Epithelial cell of proximal tubule (primary cell): ENCODE data around the gene WDR64. TPM values are rescaled to one million over a fixed set of nuclear protein-coding genes. Genes with fewer than 3 reads are reported as not detected.

ENCODE experiments used
- DNase-seq: peaks from one replicate; pipeline ENCODE4 v3.0.0-alpha.2; 2011; ENCODE audit warnings: low read depth
- H3K4me3 ChIP-seq: 2 replicates; pipeline ENCODE4 v1.5.1; 2011; ENCODE audit warnings: low read depth, mild to moderate bottlenecking, low read length
- CTCF ChIP-seq: conservative IDR thresholded peaks from 2 replicates; pipeline ENCODE4 v1.5.1; 2012; ENCODE audit warnings: low read depth, mild to moderate bottlenecking, low read length
- total RNA-seq: library from RNA; depleted of rRNA; stranded (reverse); fragments of >200 nt; gene quantifications from 2 replicates; pipeline ENCODE4 v1.2.3, GENCODE V29; 2015

The WDR64 gene
- total RNA-seq, 1 donor from 2014 or later = not detected

GRCh38 chr1:241682921-241683320 is 30.8 kb downstream of the WDR64 start:
- no peak overlapping the region for H3K4me3 ChIP-seq
- no peak for TF ChIP-seq CTCF
- DNase-seq = no peak

GRCh38 chr1:241684108-241684507 is 32.0 kb downstream of the WDR64 start:
- no peak overlapping the region for H3K4me3 ChIP-seq
- no peak for TF ChIP-seq CTCF
- DNase-seq = no peak

GRCh38 chr1:241688940-241689368 is 36.9 kb downstream of the WDR64 start:
- H3K4me3 ChIP-seq = no peak overlapping the region
- peak; percentile 81 for DNase-seq
- no peak for TF ChIP-seq CTCF

GRCh38 chr1:241695246-241696171 is 43.4 kb downstream of the WDR64 start:
- H3K4me3 ChIP-seq = no peak overlapping the region
- no peak for TF ChIP-seq CTCF
- DNase-seq = no peak

GRCh38 chr1:241696172-241696814 is 44.2 kb downstream of the WDR64 start:
- DNase-seq = no peak
- no peak for TF ChIP-seq CTCF
- no peak overlapping the region for H3K4me3 ChIP-seq

- DNase-seq = no peak
- no peak for TF ChIP-seq CTCF
Observed at GRCh38 chr1:241696815-241697639, 44.9 kb downstream of the WDR64 start.

More at GRCh38 chr1:241696815-241697639, 44.9 kb downstream of the WDR64 start:
- no peak overlapping the region for H3K4me3 ChIP-seq
